ENCODE results near the gene EFNB1.

Gene EFNB1

DNA sequence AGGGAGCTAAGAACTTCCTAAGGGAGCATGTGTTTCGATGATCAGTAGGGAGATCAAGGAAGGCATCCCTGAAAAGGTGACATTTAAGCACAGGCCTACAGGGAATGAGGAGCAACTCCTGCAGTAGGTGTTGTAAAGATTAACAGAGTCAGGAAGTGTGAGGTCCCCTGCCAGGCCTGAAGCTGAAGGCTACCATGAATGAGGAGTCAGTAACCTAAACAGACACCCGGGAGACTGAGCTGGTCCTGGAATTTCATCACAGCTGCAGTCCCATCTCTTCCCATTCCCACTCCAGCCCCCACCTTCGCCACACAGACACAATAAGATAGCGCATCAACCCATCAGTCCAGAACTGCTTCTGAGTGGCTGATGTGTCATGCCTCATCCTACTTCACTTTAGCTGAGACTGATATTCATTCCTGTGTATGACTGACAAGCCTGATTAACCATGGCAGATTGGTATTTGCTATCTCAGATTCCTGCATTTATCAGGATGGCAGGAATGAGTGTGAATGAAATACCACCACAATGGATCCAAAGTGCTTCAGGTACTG, 27.0 kb upstream of the EFNB1 start:
- no peak overlapping the region for H3K4me3 ChIP-seq (ENCODE audit: low read length)
- DNase-seq (ENCODE audit: low read depth): no peak
- TF ChIP-seq, protein P1, sequence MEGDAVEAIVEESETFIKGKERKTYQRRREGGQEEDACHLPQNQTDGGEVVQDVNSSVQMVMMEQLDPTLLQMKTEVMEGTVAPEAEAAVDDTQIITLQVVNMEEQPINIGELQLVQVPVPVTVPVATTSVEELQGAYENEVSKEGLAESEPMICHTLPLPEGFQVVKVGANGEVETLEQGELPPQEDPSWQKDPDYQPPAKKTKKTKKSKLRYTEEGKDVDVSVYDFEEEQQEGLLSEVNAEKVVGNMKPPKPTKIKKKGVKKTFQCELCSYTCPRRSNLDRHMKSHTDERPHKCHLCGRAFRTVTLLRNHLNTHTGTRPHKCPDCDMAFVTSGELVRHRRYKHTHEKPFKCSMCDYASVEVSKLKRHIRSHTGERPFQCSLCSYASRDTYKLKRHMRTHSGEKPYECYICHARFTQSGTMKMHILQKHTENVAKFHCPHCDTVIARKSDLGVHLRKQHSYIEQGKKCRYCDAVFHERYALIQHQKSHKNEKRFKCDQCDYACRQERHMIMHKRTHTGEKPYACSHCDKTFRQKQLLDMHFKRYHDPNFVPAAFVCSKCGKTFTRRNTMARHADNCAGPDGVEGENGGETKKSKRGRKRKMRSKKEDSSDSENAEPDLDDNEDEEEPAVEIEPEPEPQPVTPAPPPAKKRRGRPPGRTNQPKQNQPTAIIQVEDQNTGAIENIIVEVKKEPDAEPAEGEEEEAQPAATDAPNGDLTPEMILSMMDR (IDR thresholded peaks at IDR 0.05; ENCODE audit: insufficient read depth, low read depth, low read length, missing control alignments): no peak

DNA sequence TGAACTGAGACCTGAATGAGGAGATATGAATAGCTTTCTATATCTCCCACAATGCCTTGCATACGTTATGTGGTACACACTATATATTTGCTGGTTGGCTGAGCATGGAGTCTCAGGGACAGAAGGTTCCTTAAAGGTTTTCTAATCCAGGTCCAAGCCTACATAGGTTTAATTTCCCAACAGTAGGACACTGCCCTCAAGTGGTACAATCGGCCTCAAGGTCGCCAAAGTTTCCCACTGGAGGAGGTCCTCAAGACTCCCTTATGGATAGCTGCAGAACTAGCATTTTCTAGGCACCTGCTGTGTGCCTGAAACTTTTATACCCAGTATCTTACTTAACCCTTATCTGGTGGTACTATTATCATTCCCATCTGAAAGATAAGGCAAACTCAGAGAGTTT, 21.0 kb upstream of the EFNB1 start:
- TF ChIP-seq, protein P1 (IDR thresholded peaks at IDR 0.05; ENCODE audit: insufficient read depth, low read depth, low read length, missing control alignments): peak; percentile 35
- no peak overlapping the region for H3K4me3 ChIP-seq (ENCODE audit: low read length)
- DNase-seq (ENCODE audit: low read depth): no peak

DNA sequence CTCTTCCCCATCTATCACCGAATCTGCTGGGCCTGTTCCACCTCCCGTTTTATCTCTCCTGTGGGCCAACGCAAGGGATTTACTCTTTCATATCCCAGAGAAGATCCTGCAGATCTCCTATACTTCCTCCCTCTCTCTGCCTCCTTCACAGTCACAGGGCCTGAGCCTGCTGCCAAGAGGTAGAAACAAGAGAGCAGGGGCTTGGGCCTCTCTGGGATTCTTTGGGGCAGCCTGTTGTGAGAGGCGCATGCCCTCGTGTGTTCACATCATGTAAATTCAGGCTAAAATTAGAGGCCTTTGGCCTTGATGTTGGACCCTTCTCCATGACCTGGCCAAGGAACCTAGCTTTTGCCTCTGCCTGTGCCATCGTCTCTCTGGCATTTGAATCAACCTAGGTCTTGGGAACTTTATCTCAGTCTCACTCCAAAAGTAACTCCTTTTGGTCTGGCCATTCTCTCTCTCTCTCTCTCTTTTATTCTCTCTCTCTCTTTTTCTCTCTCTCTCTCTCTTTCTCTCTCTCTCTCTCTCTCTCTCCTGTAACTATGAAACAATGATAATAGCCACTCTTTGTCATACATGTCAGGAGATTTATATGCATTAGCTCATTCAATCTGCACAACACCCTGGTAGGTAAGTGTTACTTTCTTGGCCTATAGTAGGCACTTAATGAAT, 20.0 kb upstream of the EFNB1 start:
- no peak overlapping the region for H3K4me3 ChIP-seq (ENCODE audit: low read length)
- TF ChIP-seq, protein P1 (IDR thresholded peaks at IDR 0.05; ENCODE audit: insufficient read depth, low read depth, low read length, missing control alignments): peak; percentile 19
- no peak for DNase-seq (ENCODE audit: low read depth)

DNA sequence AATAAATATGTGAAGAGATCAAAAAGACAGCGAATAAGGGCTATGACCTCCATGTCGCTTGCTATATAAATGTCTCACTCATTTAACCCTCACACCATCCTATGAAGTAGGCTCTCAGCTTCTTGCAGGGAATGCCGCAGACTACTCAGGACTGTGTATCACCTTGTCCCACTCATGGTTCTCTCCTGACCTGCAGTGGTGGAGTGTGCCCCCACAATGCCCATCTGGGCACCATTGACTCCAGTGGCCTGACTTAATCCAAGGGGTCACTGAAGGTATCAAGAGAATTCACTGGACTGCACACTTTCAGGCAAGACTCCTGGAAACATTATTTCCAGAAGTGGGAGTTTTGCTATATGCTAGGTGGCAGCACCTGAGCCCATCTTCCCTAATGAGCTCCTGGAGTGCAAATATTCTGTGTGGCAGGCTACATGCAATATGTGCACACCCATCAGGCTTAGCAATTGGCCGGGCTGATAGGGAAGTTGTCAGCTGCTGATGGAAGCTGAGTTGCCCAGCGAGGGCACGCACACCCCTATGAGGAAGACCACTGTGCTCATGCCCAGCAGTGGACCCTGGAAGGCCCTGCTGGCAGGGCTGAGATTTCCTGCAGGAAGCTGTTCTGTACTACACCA, 8.2 kb upstream of the EFNB1 start:
- no peak overlapping the region for H3K4me3 ChIP-seq (ENCODE audit: low read length)
- no peak for DNase-seq (ENCODE audit: low read depth)
- TF ChIP-seq, protein P1 (IDR thresholded peaks at IDR 0.05; ENCODE audit: insufficient read depth, low read depth, low read length, missing control alignments): no peak

DNA sequence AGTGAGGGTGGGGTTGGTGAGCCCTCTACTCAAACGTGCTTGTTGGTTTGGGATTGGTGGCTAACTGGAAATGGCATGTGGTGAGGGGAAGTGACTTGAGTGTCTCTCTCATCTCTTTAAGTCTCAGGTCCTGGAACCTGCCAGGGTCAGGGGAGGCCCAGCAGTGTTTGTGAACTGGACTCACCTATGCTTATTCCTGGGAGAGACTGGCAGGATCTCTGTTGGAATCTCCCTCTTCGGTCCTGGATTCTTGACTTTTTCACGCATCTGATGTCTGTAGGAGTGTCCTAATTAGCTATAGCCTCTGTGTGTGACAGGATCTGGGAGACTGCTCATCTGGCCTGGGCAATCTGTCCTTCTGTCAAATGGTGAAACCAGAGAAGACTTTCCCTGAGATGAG, 7.2 kb upstream of the EFNB1 start:
- no peak overlapping the region for H3K4me3 ChIP-seq (ENCODE audit: low read length)
- TF ChIP-seq, protein P1 (IDR thresholded peaks at IDR 0.05; ENCODE audit: insufficient read depth, low read depth, low read length, missing control alignments): no peak
- no peak for DNase-seq (ENCODE audit: low read depth)

DNA sequence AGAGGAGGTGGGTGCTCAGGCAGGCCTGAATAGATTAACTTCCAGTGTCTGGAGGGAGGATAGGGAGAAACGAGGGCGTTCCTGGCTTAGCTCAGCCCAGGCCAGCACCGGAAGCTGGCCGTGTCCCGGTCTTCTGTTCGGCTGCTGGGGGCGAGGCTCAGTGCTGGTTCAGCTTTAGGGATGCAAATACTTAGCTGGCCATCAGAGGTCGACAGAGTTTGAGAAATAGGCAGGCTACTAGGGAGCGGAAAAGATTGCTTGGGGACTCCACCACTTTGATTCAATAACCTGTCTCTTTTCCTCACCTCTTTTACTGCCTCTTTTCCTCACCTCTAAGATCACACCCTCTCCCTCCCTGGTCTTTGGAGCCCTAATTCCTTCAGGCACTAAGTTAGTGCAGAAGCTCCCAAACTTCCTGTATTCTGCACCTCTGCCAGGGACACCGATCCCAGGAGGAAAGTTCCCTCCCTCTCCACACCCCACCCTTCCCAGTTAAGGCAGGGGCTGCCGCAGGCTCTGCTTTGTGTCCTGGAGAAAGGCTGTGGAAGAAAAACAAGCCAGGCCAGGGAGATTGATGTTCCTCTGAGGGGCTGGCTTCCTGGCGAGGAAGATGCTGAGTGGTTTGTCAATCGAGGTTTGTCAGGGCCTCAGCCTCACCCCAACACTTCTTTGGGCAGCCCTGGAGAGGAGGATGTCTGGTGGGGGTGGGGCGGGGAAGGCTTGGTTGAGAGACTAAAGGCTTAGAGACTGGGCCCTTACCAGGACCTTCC, 6.0 kb upstream of the EFNB1 start:
- DNase-seq (ENCODE audit: low read depth): peak; percentile 58
- TF ChIP-seq, protein P1 (IDR thresholded peaks at IDR 0.05; ENCODE audit: insufficient read depth, low read depth, low read length, missing control alignments): peak; percentile 68
- H3K4me3 ChIP-seq (ENCODE audit: low read length): no peak overlapping the region
